SK-N-SH (cell line): ENCODE data around the gene CLSTN2. TPM values are rescaled to one million over a fixed set of nuclear protein-coding genes. Genes with fewer than 3 reads are reported as not detected.

Source experiments
- CTCF ChIA-PET: fragments of 300-600, 350-600 bp; formaldehyde crosslinking; extraction: SDS; loops from one replicate; lab custom pipeline; 2021; lab: Yijun Ruan, JAX
- POLR2A ChIA-PET: fragments of 350-600 bp; sonication (Branson Sonifier 250); formaldehyde crosslinking; extraction: SDS; loops from one replicate; lab custom pipeline; 2020; ENCODE audit warnings: antibody characterized with exemption, inconsistent platforms; lab: Yijun Ruan, JAX
- DNase-seq: peaks from one replicate; pipeline ENCODE4 v3.0.0; 2012
- H2AFZ ChIP-seq: fragments of 200-600 bp; sonication (generic); 2 replicates; pipeline ENCODE4 v1.8.1; 2016; ENCODE audit warnings: antibody characterized with exemption, mild to moderate bottlenecking, low read depth
- H3F3A ChIP-seq: fragments of 200-600 bp; sonication (generic); replicated peaks from 2 replicates; pipeline ENCODE3; 2016; ENCODE audit warnings: antibody characterized with exemption, mild to moderate bottlenecking; ENCODE audit not compliant: insufficient read depth
- H3K27ac ChIP-seq, 2 experiments: fragments of 200-500 bp in 1 of 2; fragments of 200-600 bp in 1 of 2; sonication (Bioruptor generic) in 1 of 2; sonication (generic), shearing (Covaris generic) in 1 of 2; 2 replicates each; pipeline versions ENCODE4 v1.5.1 to v1.6.1; 2014 to 2016; ENCODE audit warnings: low read depth in 2 of 2, inconsistent platforms in 1 of 2, low read length in 1 of 2, mild to moderate bottlenecking in 1 of 2, mixed read lengths in 1 of 2
- H3K27me3 ChIP-seq: fragments of 200-600 bp; sonication (generic), shearing (Covaris generic); 2 replicates; pipeline ENCODE4 v1.6.1; 2016; ENCODE audit warnings: mixed run types; ENCODE audit not compliant: insufficient read depth
- H3K36me3 ChIP-seq, 2 experiments: fragments of 200-500 bp in 1 of 2; fragments of 200-600 bp in 1 of 2; sonication (Bioruptor generic) in 1 of 2; sonication (generic) in 1 of 2; replicated peaks in 1 of 2; 2 replicates each; pipeline versions ENCODE3 to v1.5.1; 2014 to 2016; ENCODE audit warnings: low read length in 1 of 2, mild to moderate bottlenecking in 1 of 2; ENCODE audit not compliant: insufficient read depth in 2 of 2, control insufficient read depth in 1 of 2
- H3K4me1 ChIP-seq, 2 experiments: fragments of 200-500 bp in 1 of 2; fragments of 200-600 bp in 1 of 2; sonication (Bioruptor generic) in 1 of 2; sonication (generic), shearing (Covaris generic) in 1 of 2; 2 replicates each; pipeline versions ENCODE4 v1.5.1 to v1.6.1; 2014 to 2016; ENCODE audit warnings: low read depth in 1 of 2, low read length in 1 of 2, mixed run types in 1 of 2; ENCODE audit not compliant: insufficient read depth in 2 of 2, control insufficient read depth in 1 of 2
- H3K4me2 ChIP-seq: fragments of 200-600 bp; sonication (generic), shearing (Covaris generic); 2 replicates; pipeline ENCODE4 v1.6.1; 2017; ENCODE audit warnings: mixed run types
- H3K4me3 ChIP-seq, 2 experiments: fragments of 200-500 bp in 1 of 2; fragments of 200-600 bp in 1 of 2; sonication (Bioruptor generic) in 1 of 2; sonication (generic), shearing (Covaris generic) in 1 of 2; 2 replicates each; pipeline versions ENCODE4 v1.5.1 to v1.8.1; 2014 to 2016; ENCODE audit warnings: low read depth in 2 of 2, inconsistent platforms in 1 of 2, low read length in 1 of 2, mild to moderate bottlenecking in 1 of 2, mixed read lengths in 1 of 2, moderate library complexity in 1 of 2
- H3K79me2 ChIP-seq: fragments of 200-600 bp; sonication (generic); 2 replicates; pipeline ENCODE4 v1.8.1; 2017; ENCODE audit warnings: mild to moderate bottlenecking; ENCODE audit not compliant: insufficient read depth
- H3K9ac ChIP-seq: fragments of 200-600 bp; sonication (generic); 2 replicates; pipeline ENCODE4 v1.6.1; 2017; ENCODE audit warnings: mixed run types
- H3K9me2 ChIP-seq: fragments of 200-600 bp; sonication (generic); 2 replicates; pipeline ENCODE4 v1.6.1; 2017; ENCODE audit warnings: mixed run types
- H3K9me3 ChIP-seq: fragments of 200-600 bp; sonication (generic); 2 replicates; pipeline ENCODE4 v1.6.1; 2017; ENCODE audit warnings: mixed run types, mild to moderate bottlenecking, moderate library complexity
- H4K20me1 ChIP-seq: fragments of 200-600 bp; sonication (generic); 2 replicates; pipeline ENCODE4 v1.6.1; 2017; ENCODE audit warnings: mild to moderate bottlenecking, mixed run types; ENCODE audit not compliant: insufficient read depth
- CHD2 ChIP-seq: fragments of 150-350 bp; IDR thresholded peaks from 2 replicates; pipeline ENCODE4 v1.6.1; 2018; ENCODE audit warnings: low read length; ENCODE audit not compliant: partially characterized antibody
- EP300 ChIP-seq, 2 experiments: IDR thresholded peaks; 2 replicates each; pipeline versions ENCODE4 v1.4.0 to v1.6.1; 2012; ENCODE audit warnings: borderline replicate concordance in 1 of 2, low read depth in 1 of 2, low read length in 1 of 2
- EZH2phosphoT487 ChIP-seq: fragments of 200-600 bp; sonication (generic); IDR thresholded peaks from 2 replicates; pipeline ENCODE4 v1.6.1; 2017; ENCODE audit warnings: low read depth, mixed run types, mild to moderate bottlenecking, antibody characterized with exemption, moderate library complexity, borderline replicate concordance
- GABPA ChIP-seq: IDR thresholded peaks from 2 replicates; pipeline ENCODE4 v1.4.0; 2012; ENCODE audit warnings: low read depth, mild to moderate bottlenecking
- IRF3 ChIP-seq: fragments of 150-350 bp; IDR thresholded peaks from 2 replicates; pipeline ENCODE4 v1.6.1; 2016; ENCODE audit warnings: mild to moderate bottlenecking, low read depth, low read length
- JUND ChIP-seq: IDR thresholded peaks from 2 replicates; pipeline ENCODE4 v1.4.0; 2012
- MAX ChIP-seq: IDR thresholded peaks from 2 replicates; pipeline ENCODE4 v1.4.0; 2012; ENCODE audit warnings: low read depth
- MEF2A ChIP-seq: IDR thresholded peaks from 2 replicates; pipeline ENCODE4 v1.4.0; 2012; ENCODE audit warnings: low read depth, borderline replicate concordance
- NRF1 ChIP-seq: IDR thresholded peaks from 2 replicates; pipeline ENCODE4 v1.6.1; 2012; ENCODE audit warnings: low read depth, mild to moderate bottlenecking, low read length
- RCOR1 ChIP-seq: fragments of 150-350 bp; IDR thresholded peaks from 2 replicates; pipeline ENCODE4 v1.6.1; 2017; ENCODE audit warnings: antibody characterized with exemption, low read length
- RFX5 ChIP-seq: IDR thresholded peaks from 2 replicates; pipeline ENCODE4 v1.6.1; 2012; ENCODE audit warnings: mild to moderate bottlenecking, improper control_type of control experiment, low read length
- RXRA ChIP-seq: IDR thresholded peaks from 2 replicates; pipeline ENCODE4 v1.4.0; 2012; ENCODE audit warnings: low read depth, mild to moderate bottlenecking, borderline replicate concordance
- SIN3A ChIP-seq: IDR thresholded peaks from 2 replicates; pipeline ENCODE4 v1.6.1; 2012; ENCODE audit warnings: low read depth, mild to moderate bottlenecking, low read length, moderate library complexity, borderline replicate concordance
- SMC3 ChIP-seq: IDR thresholded peaks from 2 replicates; pipeline ENCODE4 v1.6.1; 2012; ENCODE audit warnings: low read depth, low read length, improper control_type of control experiment
- TAF1 ChIP-seq: IDR thresholded peaks from 2 replicates; pipeline ENCODE4 v1.6.1; 2012; ENCODE audit warnings: low read depth, mild to moderate bottlenecking, low read length, moderate library complexity, borderline replicate concordance
- TCF12 ChIP-seq: IDR thresholded peaks from 2 replicates; pipeline ENCODE4 v1.4.0; 2012
- TEAD4 ChIP-seq: IDR thresholded peaks from 2 replicates; pipeline ENCODE4 v1.4.0; 2012; ENCODE audit warnings: mild to moderate bottlenecking, borderline replicate concordance; ENCODE audit not compliant: insufficient read depth
- USF1 ChIP-seq: IDR thresholded peaks from 2 replicates; pipeline ENCODE4 v1.4.0; 2012; ENCODE audit warnings: low read depth, borderline replicate concordance
- WGBS: methylation state at CpG from one replicate; pipeline ENCODE4 v1.1.6; 2017; ENCODE audit warnings: low lambda C conversion rate; 5-methylcytosine and 5-hydroxymethylcytosine counted together
- polyA plus RNA-seq, 3 experiments: library from polyadenylated mRNA; depleted of rRNA; stranded (reverse); fragments of >200 nt; gene quantifications; 2 replicates each; pipeline ENCODE4 v1.2.3, GENCODE V29; 2012
- TF ChIP-seq, protein P1 (sequence below): IDR thresholded peaks from 2 replicates; pipeline ENCODE4 v1.6.1; 2012; ENCODE audit warnings: mild to moderate bottlenecking, low read depth, low read length, moderate library complexity

The CLSTN2 gene
- polyA plus RNA-seq, 1 of the 3 experiments (the other 2 are of a cell fraction) = 0.02 TPM

DNA sequence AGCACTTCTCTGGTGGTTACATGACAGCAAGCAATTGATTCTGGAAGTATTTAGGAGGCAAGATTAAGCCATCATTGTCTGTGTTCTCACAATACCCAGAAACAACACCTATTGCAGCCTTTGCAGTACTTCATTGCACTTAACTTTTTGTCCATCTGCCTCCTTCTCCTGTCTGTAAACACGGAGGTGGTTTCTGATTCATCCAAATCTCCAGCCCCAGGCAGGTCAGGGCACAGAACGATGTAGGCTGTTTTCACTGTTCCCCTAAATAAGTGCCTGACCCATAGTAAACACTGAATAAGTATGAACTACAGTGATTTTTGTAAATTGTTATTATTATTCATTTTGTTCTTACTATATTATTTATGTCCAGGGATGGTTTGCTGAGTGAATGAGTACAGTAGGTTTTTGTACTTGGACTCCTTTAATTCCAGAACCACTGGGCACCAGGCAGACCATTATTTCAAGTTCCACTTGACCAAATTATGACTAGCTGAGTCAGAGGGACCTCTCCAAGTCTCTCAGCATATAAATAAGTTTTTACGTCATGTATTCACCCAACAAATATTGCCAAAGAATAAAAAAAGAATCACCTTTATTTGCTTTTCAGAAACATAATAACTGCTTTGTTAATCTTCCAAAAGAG is 459.6 kb downstream of the CLSTN2 start:
- Histone ChIP-seq H3K27me3 (no peaks in the 10 kb centered on the region), H3K9me2 (no peaks in the 10 kb centered on the region), H3K9ac (no peak overlapping the region), H2AFZ (no peak overlapping the region), H3K27ac (no peak overlapping the region), H3K4me3 (no peak overlapping the region), H3K9me3 (peaks cover 4% of the 10 kb centered on the region; the same call in 1 of the 2 replicates), H3F3A (no peaks in the 10 kb centered on the region), H3K4me2 (no peak overlapping the region), H3K4me1 (peaks cover 0 to 4% of the 10 kb centered on the region in 2 experiments; a peak in 1 of 4 replicates), H4K20me1 (no peaks in the 10 kb centered on the region), H3K36me3 (no peaks in the 10 kb centered on the region), H3K79me2 (no peaks in the 10 kb centered on the region)
- POLR2A ChIA-PET = no interaction called here
- CTCF ChIA-PET = interaction anchor here (1.4 kb wide), 1 partner anchor 38 kb away, joined by 3 read pairs; no protein-coding TSS in a partner anchor
- WGBS = 17% methylated on average over 3 of the region's 3 CpGs
- no peak for DNase-seq
- no peak for TF ChIP-seq RXRA
- TF ChIP-seq, protein P1, sequence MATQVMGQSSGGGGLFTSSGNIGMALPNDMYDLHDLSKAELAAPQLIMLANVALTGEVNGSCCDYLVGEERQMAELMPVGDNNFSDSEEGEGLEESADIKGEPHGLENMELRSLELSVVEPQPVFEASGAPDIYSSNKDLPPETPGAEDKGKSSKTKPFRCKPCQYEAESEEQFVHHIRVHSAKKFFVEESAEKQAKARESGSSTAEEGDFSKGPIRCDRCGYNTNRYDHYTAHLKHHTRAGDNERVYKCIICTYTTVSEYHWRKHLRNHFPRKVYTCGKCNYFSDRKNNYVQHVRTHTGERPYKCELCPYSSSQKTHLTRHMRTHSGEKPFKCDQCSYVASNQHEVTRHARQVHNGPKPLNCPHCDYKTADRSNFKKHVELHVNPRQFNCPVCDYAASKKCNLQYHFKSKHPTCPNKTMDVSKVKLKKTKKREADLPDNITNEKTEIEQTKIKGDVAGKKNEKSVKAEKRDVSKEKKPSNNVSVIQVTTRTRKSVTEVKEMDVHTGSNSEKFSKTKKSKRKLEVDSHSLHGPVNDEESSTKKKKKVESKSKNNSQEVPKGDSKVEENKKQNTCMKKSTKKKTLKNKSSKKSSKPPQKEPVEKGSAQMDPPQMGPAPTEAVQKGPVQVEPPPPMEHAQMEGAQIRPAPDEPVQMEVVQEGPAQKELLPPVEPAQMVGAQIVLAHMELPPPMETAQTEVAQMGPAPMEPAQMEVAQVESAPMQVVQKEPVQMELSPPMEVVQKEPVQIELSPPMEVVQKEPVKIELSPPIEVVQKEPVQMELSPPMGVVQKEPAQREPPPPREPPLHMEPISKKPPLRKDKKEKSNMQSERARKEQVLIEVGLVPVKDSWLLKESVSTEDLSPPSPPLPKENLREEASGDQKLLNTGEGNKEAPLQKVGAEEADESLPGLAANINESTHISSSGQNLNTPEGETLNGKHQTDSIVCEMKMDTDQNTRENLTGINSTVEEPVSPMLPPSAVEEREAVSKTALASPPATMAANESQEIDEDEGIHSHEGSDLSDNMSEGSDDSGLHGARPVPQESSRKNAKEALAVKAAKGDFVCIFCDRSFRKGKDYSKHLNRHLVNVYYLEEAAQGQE = no peak
- no peak for TF ChIP-seq EZH2phosphoT487
- no peak for TF ChIP-seq MAX
- no peak for TF ChIP-seq TCF12
- TF ChIP-seq TEAD4 = no peak
- TF ChIP-seq MEF2A = no peak
- TF ChIP-seq TAF1 = no peak
- no peak for TF ChIP-seq RFX5
- no peak for TF ChIP-seq CHD2
- no peak for TF ChIP-seq JUND
- TF ChIP-seq RCOR1 = no peak
- no peak for TF ChIP-seq EP300 (IDR thresholded peaks at IDR 0.05; ENCODE audit: borderline replicate concordance in 1 of 2, low read depth in 1 of 2, low read length in 1 of 2)
- TF ChIP-seq SIN3A = no peak
- no peak for TF ChIP-seq SMC3
- no peak for TF ChIP-seq USF1
- TF ChIP-seq GABPA = no peak
- TF ChIP-seq IRF3 = no peak
- TF ChIP-seq NRF1 = no peak
